GM21619 (cell line): ENCODE measurements around the gene CDKL2.

Experiments used
- ATAC-seq: cut with Tn5 transposase; IDR thresholded peaks from one replicate; pipeline ENCODE4 v1.9.1; 2021; ENCODE audit not compliant: unreplicated experiment

Gene CDKL2

GRCh38 chr4:75643651-75644050 is 13.3 kb upstream of the CDKL2 start:
- no peak for ATAC-seq

GRCh38 chr4:75639124-75639695 is 8.9 kb upstream of the CDKL2 start:
- no peak for ATAC-seq

GRCh38 chr4:75637827-75638226 is 7.5 kb upstream of the CDKL2 start:
- ATAC-seq = no peak

GRCh38 chr4:75637176-75637575 is 6.8 kb upstream of the CDKL2 start:
- ATAC-seq = no peak

GRCh38 chr4:75634951-75635350 is 4.6 kb upstream of the CDKL2 start:
- no peak for ATAC-seq

DNA sequence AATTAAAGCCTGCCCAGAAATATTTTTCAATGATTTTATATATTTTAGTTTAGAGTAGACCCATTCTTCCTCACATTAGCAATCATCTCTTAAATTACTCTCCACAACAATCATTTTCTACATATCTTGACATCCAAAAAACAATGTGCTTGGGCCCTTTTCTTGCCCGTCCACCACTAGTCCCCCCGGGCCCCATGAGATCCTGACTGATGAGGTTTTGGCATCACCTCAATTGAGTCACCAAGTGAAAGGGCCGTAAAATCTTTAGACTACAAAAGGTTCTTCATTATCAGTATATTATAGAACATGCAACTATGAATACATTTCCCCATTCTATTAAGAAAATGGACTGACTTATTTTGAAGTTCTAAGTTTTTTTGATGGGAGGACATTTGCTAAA is 4.0 kb upstream of the CDKL2 start:
- ATAC-seq = no peak

DNA sequence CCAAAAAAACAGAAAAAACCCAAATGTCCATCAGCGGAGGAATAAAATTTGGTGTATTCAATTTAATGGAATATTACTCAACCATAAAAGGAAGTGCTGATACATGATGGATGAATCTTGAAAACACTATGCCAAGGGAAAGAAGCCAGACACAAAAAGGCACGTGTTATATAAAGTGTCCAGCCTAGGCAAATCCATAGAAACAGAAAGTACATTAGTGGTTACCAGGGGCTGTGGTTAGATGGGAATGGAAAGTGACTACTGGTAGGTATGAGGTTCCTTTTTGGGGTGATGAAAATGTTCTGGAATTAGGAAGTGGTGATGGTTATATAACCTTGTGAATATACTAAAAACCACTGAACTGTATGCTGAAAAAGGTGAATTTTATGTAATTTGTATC is 3.5 kb upstream of the CDKL2 start:
- ATAC-seq = no peak

DNA sequence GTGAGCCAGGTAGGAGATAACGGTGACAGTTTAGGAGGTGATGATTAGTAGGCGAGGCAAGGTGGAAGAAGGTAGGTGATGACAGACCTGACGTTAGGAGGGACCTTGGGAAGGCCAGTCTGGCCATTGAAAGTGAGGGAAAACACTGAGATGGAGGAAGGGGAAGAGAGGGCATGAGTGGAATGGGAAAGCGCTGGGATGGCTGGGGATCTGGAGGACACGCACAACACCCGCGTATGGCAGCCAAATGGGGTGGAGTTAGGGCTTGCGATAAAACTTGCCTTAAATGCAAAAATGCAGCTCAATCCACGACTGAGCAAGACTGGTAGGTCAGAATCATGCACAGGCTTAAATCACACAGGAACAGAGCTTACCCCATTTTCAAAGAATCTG is 605 bp upstream of the CDKL2 start:
- no peak for ATAC-seq

- ATAC-seq = no peak
These were observed 1.1 kb downstream of the CDKL2 start for GRCh38 chr4:75629239-75629638.

- ATAC-seq = no peak
These were observed 7.3 kb downstream of the CDKL2 start for GRCh38 chr4:75623026-75623425.

DNA sequence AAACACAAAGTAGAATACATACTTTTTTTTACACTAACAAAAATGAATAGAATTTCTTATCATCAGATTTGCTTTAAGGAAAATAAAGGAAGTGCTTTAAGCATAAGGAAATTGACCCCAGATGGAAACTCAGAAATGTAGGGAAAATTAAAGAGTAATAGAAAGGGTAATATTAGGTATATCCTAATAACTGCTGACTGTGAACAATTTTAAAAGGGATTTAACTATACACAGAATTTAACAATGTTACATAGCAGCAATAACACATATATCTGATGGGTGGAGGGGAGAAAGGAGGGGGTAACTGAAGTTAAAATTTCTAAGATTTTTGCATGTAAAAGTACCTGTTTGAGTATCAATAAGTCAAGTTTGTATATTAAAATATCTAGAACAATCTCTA is 8.6 kb downstream of the CDKL2 start:
- no peak for ATAC-seq

DNA sequence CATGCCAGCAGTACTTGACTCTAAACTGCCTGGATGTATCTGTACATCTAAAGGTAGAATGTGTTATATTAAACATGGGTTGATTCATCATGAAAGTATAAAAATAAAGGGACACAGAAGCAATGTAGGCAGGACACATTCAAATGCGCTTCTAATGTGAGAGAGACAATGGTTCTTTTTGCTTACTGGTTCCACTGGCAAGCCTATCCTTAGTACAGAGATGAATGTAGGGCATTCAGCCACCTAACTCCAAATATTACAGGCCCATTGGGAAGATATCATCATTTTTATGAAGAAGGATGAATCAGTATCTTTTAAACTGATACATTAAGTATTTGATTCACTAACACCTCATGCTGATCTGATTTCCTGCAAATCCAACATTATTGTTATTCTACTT is 18.0 kb downstream of the CDKL2 start:
- ATAC-seq = no peak

GRCh38 chr4:75605928-75606327 is 24.4 kb downstream of the CDKL2 start:
- ATAC-seq = no peak

DNA sequence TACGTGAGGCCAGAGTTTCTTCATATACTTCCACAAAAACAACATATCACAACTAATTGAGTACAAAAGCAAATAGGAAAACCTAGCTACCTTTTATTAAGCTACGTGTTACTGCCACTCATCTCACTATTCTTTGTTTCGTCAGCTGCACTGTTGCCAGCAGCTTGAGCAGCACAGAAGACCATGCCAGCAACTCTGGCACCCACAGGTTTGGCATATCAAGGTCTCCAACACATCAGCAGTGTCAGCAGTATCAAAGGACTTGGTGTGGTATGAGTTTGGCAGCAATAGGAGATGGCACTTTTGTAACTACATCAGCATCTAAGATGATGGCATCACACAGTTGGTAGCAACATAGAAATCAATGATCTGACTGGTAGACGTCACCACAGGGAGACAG is 30.7 kb downstream of the CDKL2 start:
- no peak for ATAC-seq

GRCh38 chr4:75598390-75598789 is 31.9 kb downstream of the CDKL2 start:
- no peak for ATAC-seq

GRCh38 chr4:75596061-75596460 is 34.3 kb downstream of the CDKL2 start:
- no peak for ATAC-seq

GRCh38 chr4:75593393-75593792 is 36.9 kb downstream of the CDKL2 start:
- ATAC-seq = no peak

DNA sequence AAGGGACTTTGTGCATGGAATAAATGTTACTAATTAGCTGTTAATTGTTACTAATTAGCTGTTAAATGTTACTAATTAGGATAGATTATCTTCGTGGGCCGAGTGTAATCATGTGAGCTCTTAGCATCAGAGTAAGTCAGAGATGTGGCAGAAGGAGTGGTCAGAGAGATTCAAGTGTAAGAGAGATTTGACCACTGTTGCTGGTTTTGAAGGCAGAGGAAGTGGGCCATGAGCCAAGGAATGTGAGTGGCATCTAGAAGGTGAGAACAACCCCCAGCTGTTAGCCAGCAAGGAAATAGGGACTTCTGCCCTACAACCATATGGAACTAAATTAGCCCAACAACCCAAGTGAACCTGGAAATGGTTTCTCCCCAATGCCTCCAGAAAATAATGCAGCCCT is 46.3 kb downstream of the CDKL2 start:
- no peak for ATAC-seq

GRCh38 chr4:75567725-75568124 is 62.6 kb downstream of the CDKL2 start:
- ATAC-seq = no peak

GRCh38 chr4:75566911-75567310 is 63.4 kb downstream of the CDKL2 start:
- ATAC-seq = no peak

DNA sequence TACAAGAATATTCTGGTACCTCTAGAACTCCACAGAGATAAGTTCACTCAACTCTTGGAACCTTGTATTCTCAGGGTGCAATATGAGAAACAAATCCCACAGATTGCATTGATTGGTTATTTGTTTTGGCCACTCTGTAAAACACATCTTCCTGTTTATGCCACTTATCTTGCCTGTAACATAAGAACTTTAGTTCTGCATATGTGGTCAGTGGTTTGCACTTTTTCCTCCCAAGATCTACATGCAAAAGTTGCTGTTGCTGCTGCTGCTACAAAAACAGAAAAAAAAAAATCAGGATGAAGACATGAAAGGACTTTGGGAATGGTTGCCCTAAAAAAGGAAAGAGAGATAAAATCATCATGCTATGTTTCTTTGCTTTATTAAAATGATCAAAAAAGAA is 64.8 kb downstream of the CDKL2 start:
- no peak for ATAC-seq

DNA sequence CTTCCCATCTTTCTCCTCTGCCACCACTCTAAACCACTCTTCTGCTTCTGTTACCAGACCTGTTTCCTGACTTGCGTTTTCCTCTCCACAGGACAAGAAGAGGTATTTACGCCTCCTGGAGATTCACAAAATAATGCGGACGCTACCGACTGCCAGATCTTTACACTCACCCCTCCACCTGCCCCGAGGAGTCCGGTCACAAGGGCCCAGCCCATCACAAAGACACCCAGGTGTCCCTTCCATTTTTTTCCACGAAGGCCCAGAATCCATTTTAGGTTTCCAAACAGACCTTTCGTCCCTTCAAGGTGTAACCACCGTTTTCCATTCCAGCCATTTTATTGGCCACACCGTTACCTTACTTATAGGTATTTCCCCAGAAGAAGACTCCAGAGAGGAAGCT is 66.3 kb downstream of the CDKL2 start:
- ATAC-seq = no peak

DNA sequence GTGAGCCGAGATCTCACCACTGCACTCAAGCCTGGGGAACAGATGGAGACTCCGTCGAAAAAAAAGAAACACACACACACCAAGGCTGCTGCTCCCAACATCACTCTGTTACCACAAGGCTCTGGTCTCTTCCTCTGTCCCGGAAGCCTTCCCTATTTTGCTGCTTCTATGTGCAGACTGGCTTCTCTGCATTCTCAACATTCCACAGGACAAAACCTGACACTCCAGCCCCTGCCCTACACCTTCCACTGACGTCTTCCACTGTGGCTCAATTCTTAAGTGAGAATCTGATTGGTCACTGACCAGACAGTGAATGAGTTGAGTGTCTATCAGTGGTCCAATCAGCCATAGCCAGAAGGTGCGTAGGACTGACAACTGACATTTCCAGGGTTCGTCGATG is 68.5 kb downstream of the CDKL2 start:
- no peak for ATAC-seq

DNA sequence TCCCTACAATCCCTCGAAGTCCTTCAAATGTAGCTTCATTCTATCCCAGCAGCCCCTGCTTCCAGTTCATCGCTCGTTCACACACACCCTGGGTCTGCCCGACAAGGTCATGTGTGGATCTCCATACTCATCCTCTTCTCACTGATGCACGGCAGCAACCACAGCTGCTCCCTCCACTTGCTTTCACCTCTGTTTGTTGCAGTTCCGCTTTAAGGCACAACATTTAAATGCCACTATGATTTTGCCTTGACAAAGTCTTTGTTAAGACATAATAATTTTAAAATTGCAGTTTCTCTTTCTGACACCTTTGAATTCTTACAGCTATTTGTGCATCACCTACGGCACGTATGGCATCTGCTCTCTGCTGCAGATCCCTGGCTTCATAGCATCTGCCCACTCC is 72.6 kb downstream of the CDKL2 start:
- no peak for ATAC-seq
